DMS153 treated with DMSO at 0.1 percent for 48 hours (cell line): ENCODE measurements around the gene TNFSF11.

Source experiments
- DNase-seq: peaks from one replicate; lab custom pipeline; 2025; ENCODE audit not compliant: unreplicated experiment; lab: John Stamatoyannopoulos, UW

Gene TNFSF11

GRCh38 chr13:42574011-42574410, at the start of gene TNFSF11:
TNFSF11 (plus strand) TSS chr13:42574152; CDS start chr13:42574304, 152 bp downstream.
- no peak for DNase-seq

GRCh38 chr13:42524487-42525034, 49.4 kb upstream of the TNFSF11 start:
- DNase-seq: no peak

- DNase-seq: no peak
These were observed 48.9 kb upstream of the TNFSF11 start for GRCh38 chr13:42525035-42525504.

GRCh38 chr13:42526276-42526675, 47.7 kb upstream of the TNFSF11 start:
- DNase-seq: no peak

GRCh38 chr13:42526804-42527203, 47.1 kb upstream of the TNFSF11 start:
- no peak for DNase-seq

- no peak for DNase-seq
These were observed 41.2 kb upstream of the TNFSF11 start for GRCh38 chr13:42532561-42533335.

- no peak for DNase-seq
These were observed 40.7 kb upstream of the TNFSF11 start for GRCh38 chr13:42533336-42533591.

GRCh38 chr13:42534785-42535184, 39.2 kb upstream of the TNFSF11 start:
- no peak for DNase-seq

- DNase-seq: no peak
These were observed 35.0 kb upstream of the TNFSF11 start for GRCh38 chr13:42538996-42539395.

GRCh38 chr13:42539670-42540069, 34.3 kb upstream of the TNFSF11 start:
- no peak for DNase-seq

GRCh38 chr13:42543215-42543797, 30.6 kb upstream of the TNFSF11 start:
- no peak for DNase-seq

GRCh38 chr13:42544246-42544926, 29.6 kb upstream of the TNFSF11 start:
- no peak for DNase-seq

- DNase-seq: no peak
These were observed 28.1 kb upstream of the TNFSF11 start for GRCh38 chr13:42545842-42546241.

- DNase-seq: no peak
These were observed 26.3 kb upstream of the TNFSF11 start for GRCh38 chr13:42547612-42548011.

GRCh38 chr13:42548731-42549551, 25.0 kb upstream of the TNFSF11 start:
- no peak for DNase-seq

- DNase-seq: no peak
These were observed 24.4 kb upstream of the TNFSF11 start for GRCh38 chr13:42549552-42549936.

GRCh38 chr13:42551611-42552010, 22.3 kb upstream of the TNFSF11 start:
- no peak for DNase-seq

- DNase-seq: no peak
These were observed 20.6 kb upstream of the TNFSF11 start for GRCh38 chr13:42553098-42554046.

- no peak for DNase-seq
These were observed 14.9 kb upstream of the TNFSF11 start for GRCh38 chr13:42559057-42559456.
